Superior temporal gyrus (tissue), 1 donor: ENCODE results near the gene FAM9C.
"Not testable (repeated sequence)": the region's sequence is repeated elsewhere in the genome, so short reads cannot be mapped to it uniquely, and the experiment has no call there.

Experiments
- DNase-seq: peaks from one replicate; pipeline ENCODE4 v3.0.0-alpha.2; 2016; ENCODE audit errors: extremely low spot score

FAM9C gene

DNA sequence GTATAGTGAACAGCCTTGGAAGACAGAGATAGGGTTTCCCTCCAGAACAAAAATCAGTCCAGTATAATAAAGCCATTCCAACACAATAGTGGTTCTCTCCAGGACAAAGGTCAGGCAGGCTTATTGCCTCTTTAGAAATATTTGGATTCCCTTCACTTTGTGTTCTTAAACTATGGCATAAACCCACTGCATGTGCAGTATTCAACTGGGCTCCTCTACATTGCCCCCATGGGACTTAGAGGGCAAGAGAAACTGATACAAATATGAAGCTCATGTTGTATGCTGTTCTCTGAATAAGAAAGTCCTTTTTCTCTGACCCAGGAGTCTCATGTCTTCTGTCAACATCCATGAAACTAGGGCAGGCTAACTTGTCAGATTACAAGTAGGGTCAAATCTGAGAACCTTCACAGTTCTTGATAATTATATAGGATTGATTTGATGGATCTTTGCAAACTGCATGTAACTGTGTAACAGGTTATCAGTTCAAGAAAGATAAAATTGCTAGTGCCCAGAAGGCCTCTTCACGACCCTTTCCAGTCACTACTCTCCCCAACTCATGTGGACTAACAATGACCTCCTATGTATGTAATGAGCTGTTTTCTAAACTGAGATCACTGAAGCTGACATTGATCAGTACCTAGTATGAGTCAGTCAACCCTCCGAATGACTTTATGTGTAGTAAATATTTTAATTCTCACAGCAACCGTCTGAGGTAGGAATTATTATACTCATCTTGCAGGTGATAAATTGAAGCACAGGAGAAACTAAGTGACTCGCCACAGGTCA is 31.9 kb upstream of the FAM9C start:
- DNase-seq, result no peak

DNA sequence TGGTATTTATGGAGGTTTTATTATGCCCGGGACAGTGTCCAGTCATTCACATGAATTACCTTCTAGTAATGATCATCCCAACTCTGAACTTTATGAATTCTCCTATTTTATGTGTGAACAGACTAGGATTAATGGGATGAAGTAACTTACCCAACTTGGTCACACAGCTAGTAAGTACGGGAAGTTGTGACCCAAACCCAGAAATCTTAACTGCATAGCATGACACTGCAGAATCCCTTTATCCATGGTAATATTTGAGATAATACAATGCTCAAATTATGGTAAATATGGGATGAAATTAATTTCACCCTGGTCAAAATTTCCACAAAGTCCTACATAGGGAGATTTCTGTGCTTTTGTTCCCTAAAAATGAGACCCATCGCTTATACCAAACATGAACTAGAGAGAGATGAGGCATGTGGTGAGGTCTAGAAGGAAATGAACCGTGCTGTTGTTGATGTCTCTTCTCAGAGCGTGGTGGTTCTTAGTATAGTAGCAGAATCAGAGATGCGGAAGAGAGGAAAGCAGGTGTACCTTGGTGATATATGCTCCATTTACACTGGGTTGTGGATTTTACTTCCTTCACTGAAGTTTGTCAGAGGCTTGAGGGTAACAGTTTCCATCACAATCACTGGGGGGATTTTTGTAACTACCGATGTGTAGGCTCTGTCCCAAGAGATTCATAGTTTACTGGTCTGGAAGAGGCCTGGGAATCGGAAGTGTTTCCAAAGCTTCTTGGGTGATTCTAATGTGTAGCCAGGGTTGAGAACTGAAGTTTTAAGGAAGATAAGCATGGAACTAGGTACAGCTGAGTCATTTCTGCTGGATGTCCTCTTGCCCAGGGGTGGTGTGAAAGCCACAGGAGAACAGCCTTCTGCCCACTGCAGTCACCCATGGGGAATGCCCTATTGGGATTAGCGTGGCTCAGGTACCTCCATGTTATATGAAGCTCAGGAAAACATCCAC is 30.2 kb upstream of the FAM9C start:
- no peak for DNase-seq

DNA sequence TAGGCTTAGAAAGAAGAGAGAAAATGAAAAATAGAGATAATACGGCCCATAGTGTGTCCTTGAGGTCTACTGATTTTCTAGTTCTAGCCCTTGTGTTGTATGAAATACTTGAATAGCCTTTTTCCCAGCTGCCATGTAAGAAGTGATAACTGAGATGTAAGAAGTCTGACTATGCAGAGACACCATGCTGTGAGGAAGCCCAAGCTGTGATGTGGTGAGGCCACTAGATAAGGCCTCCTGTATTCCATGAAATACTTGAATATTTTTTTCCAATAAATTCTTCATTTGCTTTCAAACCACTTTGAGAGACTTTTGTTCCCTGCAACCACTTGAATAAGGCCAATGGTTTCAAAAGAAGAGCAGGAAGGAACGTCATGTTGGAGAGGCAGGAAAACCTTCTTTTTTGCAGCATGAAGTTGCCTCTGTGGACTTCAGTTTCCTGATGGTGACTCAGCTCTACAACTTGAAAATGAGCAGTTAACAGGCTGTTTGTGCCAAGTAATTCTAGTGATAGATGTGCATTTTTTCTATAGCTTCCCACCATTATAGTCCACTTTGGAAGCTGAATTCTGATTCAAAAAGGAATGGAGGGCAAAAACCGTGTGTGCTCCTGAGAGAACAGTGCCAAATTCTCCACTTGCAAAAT is 25.5 kb upstream of the FAM9C start:
- no peak for DNase-seq

DNA sequence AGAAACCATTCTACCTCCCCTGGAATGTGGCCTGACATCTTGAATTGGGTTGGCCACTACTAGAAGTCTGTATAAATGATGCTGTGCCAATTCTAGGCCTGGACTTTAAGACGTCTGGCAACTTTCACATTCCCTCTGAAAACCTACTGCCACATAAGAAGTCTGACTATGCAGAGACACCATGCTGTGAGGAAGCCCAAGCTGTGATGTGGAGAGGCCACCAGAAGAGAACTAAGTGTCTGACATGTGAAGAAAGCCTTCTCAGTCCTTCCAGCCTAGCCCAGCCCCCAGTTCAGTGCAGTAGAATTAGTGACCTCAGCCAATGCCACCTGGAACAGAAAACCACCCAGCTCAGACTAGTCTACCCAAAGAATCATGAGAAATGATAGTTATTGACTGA is 24.2 kb upstream of the FAM9C start:
- DNase-seq, result no peak

DNA sequence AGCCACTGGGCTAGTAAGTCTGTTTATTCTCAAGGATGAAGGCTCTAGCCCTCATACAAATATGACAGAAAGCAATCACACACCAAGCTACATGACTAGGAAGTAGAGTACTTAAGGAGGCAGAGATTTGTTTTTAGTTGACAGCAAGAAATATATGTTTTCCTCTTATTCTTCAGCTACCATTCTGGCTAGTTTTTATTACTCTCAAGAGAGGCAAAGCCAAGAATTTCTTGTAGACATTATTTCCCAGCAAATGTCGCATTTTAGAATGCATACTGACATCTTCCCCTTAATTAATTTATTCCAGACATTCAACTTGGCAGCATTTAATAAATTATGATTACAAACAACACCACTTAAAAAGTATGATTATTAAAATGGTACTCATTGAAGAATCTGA is 23.4 kb upstream of the FAM9C start:
- no peak for DNase-seq

DNA sequence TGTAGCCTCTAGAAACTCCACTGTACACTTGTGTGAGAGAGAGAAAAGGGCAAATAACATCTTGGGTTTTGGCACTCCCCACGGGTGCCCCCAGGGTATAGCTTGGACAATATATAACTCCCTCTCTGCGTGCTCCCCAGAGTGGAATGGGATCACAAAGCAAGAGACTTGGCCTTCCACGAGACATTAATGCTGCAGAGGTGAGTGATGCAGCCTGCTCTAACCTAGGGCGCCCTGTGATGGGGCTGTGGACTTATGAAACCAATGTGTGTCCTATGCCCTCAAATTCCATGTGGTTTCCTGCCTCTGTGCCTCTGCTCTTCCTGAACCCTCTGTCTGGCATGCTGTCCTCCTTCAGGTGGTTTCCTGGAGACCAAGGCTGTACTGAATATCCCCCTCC is 22.0 kb upstream of the FAM9C start:
- no peak for DNase-seq

DNA sequence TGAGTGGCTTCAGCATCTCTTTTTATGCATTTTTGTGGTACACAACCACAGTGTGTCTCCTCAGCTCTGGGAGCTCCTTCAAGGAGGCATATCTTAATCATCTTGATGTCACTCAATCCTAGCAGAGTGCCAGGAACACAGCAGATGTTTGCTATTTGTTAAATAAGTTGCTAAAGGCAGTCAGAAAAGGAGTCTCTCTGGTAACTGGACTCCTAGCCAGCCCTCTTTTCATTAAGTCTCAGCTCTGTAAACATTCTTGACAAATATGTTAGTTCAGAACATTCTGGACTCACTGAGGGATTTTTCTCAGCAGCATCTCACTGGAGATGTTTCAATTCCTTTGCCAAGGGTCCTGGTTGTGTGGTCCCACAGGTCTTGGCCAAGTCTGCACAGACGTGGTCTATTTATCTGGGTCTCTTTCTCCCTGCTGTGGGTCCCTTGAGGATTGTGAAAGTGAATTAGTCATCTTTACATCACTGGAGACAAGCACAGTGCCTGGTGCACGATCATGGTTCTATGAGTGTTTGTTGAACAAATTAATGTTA is 20.3 kb upstream of the FAM9C start:
- DNase-seq, result no peak

DNA sequence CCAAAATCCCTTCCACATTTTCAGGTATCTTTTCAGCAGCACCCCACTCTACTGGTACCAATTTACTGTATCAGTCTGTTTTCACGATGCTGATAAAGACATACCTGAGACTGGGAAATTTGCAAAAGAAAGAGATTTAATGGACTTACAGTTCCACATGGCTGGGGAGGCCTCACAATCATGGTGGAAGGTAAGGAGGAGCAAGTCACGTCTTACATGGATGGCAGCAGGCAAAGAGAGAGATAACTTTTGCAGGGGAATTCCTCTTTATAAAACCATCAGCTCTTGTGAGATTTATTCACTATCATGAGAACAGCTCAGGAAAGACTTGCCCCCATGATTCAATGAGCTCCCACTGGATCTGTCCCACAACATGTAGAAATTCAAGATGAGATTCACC is 18.7 kb upstream of the FAM9C start:
- DNase-seq, result not testable (repeated sequence)

DNA sequence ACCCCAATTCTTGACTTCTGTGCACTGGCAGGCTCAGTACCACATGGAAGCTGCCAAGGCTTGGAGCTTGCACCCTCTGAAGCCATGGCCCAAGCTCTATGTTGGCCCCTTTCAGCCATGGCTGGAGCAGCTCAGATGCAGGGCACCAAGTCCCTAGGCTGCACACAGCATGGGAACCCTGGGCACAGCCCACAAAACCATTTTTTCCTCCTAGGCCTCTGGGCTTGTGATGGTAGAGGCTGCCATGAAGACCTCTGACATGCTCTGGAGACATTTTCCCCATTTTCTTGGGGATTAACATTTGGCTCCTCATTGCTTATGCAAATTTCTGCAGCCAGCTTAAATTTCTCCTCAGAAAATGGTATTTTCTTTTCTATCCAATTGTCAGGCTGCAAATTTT is 17.9 kb upstream of the FAM9C start:
- not testable (repeated sequence) for DNase-seq

DNA sequence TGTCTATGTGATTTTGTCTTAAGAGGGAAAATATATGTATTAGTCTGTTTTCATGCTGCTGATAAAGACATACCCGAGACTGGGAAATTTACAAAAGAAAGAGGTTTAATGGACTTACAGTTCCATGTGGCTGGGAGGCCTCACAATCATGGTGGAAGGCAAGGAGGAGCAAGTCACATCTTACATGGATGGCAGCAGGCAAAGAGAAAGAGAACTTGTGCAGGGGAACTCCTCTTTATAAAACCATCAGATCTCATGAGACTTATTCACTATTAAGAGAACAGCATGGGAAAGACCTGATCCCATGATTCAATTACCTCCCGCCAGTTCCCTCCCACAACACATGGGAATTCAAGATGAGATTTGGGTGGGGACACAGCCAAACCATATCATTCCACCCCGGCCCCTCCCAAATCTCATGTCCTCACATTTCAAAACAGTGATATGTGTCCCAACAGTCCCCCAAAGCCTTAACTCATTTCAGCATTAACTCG is 16.8 kb upstream of the FAM9C start:
- DNase-seq, result not testable (repeated sequence)

DNA sequence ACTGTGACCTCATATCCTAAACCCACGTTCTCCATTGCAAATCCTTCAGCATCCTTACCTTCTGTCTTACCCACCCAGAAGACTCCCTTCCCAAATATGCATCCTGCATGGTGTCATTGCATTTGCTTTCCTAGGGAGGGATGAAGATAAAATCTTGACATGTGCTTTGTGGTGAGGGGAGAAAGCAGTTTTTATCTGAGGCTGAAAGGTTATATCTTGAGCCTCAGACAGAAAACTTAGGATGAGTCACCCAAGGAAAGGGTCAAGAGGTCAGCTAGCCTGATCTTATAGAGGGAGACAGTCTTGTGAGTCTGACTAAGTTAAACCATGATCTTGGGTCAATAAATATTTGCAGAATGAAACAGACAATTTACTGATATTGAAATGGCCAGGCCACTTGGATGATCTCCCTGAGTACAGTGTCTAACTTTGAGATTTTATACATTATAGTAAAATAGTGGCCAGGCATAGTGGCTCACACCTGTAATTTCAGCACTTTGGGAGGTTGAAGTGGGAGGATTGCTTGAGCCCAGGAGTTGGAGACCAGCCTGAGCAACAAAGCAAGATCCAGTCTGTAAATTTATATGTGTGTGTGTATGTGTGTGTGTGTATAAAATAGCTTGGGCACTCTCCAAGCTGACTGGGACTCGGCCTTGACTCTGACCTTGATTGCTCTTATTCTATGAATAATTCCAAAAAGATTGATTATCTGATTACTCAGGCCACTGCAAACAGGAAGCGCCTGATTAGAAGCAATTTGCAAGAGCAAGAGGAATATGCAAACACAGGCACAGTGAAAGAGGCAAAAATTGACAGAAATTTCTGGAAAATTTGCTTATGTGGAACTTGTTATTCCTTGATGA is 15.4 kb upstream of the FAM9C start:
- DNase-seq, result no peak

DNA sequence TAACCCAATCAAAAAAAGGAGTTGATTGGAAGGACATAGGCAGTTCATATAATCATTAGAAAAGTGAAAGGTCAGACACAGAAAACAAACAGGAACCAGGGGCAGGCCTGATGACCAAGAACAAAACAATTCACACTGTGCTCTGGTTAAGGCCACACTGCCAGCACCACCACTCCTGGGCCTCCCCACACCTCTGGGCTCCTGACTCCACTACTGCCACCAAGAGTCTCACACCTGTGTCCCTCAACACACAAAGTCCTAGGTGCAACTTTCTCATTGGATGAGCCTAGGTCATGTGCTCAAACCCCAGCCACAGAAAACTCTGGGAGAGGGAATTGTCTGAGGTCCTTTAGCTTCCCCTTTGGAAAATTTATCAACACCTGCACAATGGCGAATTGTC is 11.1 kb upstream of the FAM9C start:
- DNase-seq, result no peak

DNA sequence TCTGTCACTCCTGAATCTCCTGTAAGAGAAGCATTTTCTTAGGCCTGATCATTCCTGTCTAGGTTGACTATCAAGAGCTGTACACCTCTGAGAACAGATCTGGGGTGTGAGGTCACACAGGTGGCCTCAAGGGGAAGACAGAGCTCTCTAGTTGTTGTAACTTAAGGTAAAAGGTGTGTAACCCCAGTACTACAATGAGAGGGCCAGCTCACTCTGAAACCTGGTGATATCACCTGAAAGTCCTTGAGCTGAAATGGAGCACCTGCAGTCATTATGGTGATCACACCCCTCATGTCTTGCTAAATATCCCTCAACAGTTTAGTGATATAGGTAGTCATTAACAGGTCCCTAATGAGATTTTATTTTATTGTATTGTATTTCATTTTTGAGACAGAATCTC is 8.8 kb upstream of the FAM9C start:
- DNase-seq, result no peak

DNA sequence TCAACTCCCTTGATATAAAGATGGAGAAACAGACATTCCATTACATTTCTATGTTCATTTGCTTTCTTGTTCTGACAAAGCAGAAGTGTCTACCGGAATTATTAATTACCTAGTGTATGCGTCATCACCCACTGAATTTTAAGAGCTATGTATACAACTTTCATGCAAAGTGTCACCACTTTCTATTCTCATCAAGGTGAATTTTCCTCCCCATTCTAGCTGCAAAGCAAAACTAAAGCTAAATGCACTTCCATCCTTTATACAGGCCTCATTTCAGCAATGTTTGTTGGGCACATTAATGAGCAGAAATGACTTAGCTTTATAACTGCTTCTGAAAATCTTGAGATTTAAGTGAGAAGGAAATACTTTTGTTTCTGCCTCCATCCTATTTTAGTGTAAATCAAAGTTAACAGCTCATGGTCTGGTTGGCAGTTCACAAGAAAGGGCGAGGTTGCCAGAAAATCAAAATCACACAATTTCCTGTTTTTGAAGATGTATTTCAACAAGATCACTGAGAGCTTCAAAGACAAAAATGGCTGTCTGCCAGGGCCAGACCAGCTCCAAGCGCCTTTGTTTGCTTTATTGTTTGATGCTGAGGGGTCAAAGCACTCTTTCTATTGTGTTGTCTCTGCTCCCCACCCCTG is 7.2 kb upstream of the FAM9C start:
- peak; percentile 48 for DNase-seq

DNA sequence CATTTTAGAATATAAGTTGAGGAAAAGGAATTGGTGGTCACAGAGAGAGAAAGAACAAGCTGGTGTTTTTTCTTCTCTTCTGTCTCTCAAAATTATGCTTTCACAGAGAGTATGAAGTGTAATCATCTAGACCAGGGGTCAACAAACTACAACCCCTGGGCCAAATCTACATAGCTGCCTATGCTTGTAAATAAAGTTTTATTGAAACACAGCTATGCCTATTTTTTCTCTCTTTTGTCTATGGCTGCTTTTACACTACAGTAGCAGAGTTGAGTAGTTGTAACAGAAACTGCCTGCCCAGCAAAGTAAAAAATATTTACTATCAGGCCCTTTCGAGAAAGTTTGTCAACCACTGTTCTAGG is 6.7 kb upstream of the FAM9C start:
- no peak for DNase-seq

DNA sequence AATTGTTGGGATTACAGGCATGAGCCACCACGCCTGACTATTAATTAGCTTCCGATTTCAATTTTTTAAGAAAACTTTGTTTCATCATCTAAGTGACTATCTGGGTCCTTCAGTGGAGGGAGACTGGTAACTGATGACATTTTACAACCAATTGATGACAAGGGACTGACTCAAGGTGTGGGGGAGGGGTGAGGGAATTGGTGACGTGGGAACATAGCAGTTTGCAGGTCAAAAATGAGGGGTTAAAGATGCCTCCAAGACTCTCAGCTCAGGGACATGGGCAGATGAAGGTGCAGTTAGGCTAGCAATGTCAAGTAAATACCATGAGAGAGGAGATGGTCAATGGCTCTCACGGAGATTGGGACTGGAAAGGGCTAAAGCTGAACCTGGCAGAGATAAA is 5.7 kb upstream of the FAM9C start:
- no peak for DNase-seq

DNA sequence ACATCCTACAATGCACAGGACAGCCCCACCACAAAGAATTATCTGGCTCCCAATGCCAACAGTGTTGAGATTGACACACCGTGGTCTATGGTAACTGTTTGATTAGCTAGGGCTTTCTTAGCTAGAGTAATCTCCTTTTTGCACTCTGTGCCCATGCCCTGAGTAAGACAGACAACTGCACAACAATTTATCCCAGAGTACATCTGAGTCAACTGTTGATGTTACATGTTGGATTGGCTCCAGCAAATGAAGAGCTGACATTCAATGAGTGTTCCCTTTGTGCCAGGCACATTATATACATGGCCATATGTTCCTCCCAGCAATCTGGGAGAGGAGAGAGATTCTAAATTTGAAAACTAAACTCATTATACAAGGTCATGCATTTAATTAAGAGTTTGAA is 3.9 kb upstream of the FAM9C start:
- DNase-seq, result peak; percentile 42

DNA sequence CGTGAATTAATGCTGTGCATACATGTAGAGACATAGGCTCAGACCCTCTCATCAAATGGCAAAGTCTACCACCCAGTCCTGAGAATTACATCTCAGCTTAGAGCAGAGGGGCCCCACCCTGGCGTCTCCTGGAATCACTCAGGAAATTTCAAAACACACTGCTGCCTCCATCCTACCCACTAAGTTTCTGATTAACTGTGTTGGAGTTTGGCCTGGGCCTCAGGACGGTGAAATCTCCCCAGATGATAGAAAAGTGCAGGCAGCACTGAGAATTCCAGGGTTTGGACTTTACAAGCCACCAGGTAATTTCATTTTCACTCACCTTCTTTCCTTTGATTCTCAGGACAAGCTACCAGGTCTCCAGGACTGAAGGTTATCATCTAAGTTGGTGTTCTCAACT is 3.3 kb upstream of the FAM9C start:
- no peak for DNase-seq

DNA sequence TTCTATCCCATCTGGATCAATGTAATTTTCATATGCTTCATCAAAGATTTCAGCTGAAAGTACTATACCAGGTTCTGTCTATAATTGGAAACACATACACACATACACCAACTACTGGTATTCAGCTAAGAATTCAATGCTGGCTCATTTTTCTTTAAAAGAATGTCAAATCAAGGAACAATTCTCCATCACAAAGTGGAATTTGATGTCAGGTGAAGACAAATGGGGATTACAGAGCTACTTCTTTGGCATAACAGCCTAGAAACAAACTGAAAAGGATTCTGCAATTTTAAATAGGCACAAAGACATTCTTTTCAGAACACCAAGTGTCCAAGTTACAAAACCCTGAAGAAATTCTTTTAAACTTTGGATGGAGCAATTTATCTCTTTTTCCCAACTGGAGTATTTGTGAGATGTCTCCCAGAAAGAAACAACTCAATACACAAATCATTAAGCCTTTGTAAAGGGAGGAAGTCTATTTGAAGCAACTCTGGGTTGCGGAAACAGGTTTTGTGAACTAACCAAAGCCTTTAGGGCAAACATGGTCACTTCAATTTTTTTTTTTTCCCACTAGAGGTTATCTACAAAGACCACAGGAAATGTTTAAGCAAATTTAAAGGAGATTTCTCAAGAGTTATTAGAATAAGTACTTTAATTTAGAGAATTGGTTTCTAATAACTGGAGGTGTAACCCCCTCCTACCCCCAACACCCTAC is 1.9 kb upstream of the FAM9C start:
- DNase-seq, result no peak

DNA sequence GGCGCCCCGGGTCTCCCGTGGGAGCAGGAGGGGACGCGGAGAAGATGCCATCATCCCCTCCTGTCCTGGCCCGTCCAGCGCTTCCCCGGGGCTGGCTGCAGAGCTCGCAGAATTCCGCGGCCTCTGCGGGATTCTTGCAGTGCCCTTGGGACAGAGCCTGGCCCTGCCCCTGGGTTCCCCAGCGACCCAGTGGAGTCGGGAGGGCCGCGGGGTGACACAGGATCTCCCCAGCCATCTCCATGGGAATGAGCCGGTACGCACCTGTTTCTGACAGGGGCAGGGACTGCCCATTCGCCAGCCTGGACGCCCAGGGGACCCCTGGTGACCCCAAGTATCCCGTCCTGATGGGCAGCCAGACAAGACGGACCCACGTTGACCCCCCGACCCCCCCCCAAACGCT is 482 bp downstream of the FAM9C start:
- DNase-seq, result no peak
